Brain microvascular endothelial cell (primary cell): ENCODE measurements around the gene RABGGTA.

Source experiments
- DNase-seq: peaks from one replicate; pipeline ENCODE4 v3.0.0-alpha.2; 2020
- H3K27ac ChIP-seq: fragments of 250-450 bp; sonication (Bioruptor Pico); 2 replicates; pipeline ENCODE4 v1.5.1; 2020; ENCODE audit warnings: mild to moderate bottlenecking, moderate library complexity
- H3K27me3 ChIP-seq: fragments of 250-450 bp; sonication (Bioruptor Pico); replicated peaks from 2 replicates; pipeline ENCODE4 v1.5.1; 2020; ENCODE audit warnings: mild to moderate bottlenecking
- H3K36me3 ChIP-seq: fragments of 250-450 bp; sonication (Bioruptor Pico); replicated peaks from 2 replicates; pipeline ENCODE4 v1.5.1; 2020; ENCODE audit warnings: mild to moderate bottlenecking
- H3K4me3 ChIP-seq: 2 replicates; pipeline ENCODE4 v1.5.1; 2011; ENCODE audit warnings: low read depth, mild to moderate bottlenecking, control low read depth, low read length, moderate library complexity
- in situ Hi-C: cut with HindIII; loops from 2 replicates; pipeline ENCODE4 v1.10.0; 2017; ENCODE audit warnings: low sequenced_read_pairs, low pct_ligation_motif_present
- TF ChIP-seq, protein P1 (sequence below): IDR thresholded peaks from 2 replicates; pipeline ENCODE4 v1.5.1; 2011; ENCODE audit warnings: low read depth, mild to moderate bottlenecking, moderate library complexity, low read length, control low read depth, inconsistent platforms; ENCODE audit errors: missing control alignments

The RABGGTA gene

DNA sequence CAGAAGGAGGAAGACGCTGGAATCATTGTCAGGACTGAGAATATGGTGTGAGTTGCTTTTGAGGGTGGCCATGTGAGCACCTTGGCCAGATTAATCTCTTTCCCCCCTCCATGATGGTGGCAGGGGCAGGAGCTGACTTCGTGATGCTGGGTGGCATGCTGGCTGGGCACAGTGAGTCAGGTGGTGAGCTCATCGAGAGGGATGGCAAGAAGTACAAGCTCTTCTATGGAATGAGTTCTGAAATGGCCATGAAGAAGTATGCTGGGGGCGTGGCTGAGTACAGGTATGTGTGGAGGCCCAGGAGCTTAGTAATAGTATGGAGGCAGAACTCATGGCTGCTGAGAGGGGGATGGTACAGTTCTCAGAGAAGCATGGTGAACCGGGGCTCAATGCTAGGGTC lies 33.3 kb downstream of the RABGGTA start:
- H3K27me3 ChIP-seq: no peaks in the 10 kb centered on the region
- in situ Hi-C loops: no loop called here
- H3K4me3 ChIP-seq: no peak overlapping the region
- TF ChIP-seq, protein P1, sequence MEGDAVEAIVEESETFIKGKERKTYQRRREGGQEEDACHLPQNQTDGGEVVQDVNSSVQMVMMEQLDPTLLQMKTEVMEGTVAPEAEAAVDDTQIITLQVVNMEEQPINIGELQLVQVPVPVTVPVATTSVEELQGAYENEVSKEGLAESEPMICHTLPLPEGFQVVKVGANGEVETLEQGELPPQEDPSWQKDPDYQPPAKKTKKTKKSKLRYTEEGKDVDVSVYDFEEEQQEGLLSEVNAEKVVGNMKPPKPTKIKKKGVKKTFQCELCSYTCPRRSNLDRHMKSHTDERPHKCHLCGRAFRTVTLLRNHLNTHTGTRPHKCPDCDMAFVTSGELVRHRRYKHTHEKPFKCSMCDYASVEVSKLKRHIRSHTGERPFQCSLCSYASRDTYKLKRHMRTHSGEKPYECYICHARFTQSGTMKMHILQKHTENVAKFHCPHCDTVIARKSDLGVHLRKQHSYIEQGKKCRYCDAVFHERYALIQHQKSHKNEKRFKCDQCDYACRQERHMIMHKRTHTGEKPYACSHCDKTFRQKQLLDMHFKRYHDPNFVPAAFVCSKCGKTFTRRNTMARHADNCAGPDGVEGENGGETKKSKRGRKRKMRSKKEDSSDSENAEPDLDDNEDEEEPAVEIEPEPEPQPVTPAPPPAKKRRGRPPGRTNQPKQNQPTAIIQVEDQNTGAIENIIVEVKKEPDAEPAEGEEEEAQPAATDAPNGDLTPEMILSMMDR: no peak
- H3K36me3 ChIP-seq: peaks cover 54% of the 10 kb centered on the region
- no peak overlapping the region for H3K27ac ChIP-seq
- DNase-seq: no peak

DNA sequence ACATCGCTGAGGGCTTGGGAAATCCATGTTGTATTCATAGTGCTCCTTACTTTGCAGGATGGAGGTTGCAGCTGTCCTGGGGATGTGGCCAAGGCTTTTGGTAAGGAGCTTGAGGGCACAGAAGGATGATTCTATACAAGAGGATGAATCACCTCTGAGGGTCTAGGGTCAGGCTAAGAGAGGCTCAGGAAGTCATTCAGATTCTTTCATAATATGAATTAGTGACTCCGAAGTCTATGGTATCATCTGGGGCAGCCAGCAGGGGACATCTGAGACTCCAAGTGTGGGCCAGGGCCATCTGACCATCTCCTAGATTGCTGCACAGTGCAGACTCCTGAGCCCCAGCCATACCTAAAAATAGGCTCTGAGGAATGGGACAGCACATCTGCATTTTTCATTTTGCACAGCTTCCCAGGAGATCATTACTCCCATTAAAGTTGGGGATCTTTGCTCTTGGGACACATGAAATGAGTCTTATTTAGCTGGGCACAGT lies 33.9 kb downstream of the RABGGTA start:
- TF ChIP-seq, protein P1: no peak
- H3K27ac ChIP-seq: no peak overlapping the region
- peaks cover 54% of the 10 kb centered on the region for H3K36me3 ChIP-seq
- no peak for DNase-seq
- H3K27me3 ChIP-seq: no peaks in the 10 kb centered on the region
- in situ Hi-C loops: no loop called here
- no peak overlapping the region for H3K4me3 ChIP-seq

DNA sequence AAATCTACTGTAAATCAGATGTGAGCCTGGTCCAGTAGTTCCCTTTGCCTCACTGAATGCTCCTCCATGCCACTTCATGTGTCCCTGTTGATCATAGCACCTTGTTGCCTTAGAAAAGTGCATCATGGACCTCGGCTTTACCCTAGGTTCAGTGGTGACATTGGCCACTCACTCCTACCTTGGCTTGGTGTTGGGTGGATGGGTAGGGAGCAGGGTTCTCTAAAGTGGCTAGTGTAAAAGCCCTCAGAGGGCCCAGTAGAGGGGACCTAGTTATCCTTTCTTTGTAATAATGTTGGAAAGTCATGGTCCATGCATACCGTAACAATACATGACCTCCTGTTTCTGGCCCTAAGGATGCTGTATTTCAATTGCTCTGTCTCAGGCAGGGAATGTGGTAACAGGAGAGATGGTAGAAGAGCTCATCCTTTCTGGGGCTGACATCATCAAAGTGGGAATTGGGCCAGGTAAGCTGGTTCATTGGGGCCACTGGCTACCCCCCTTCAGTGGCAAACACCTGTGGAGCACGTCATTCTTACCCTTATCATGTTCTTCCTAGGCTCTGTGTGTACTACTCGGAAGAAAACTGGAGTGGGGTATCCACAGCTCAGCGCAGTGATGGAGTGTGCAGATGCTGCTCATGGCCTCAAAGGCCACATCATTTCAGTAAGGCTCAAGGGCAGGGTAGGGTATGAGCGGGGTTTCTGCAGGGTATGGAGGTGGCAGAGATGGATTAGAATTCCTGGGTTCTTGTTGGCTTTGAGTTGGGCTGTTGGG lies 34.5 kb downstream of the RABGGTA start:
- no peak overlapping the region for H3K27ac ChIP-seq
- DNase-seq: no peak
- H3K27me3 ChIP-seq: no peaks in the 10 kb centered on the region
- TF ChIP-seq, protein P1: no peak
- in situ Hi-C loops: no loop called here
- no peak overlapping the region for H3K4me3 ChIP-seq
- peaks cover 54% of the 10 kb centered on the region for H3K36me3 ChIP-seq

GRCh38 chr14:24235804-24236688 lies 35.4 kb downstream of the RABGGTA start:
- no peaks in the 10 kb centered on the region for H3K27me3 ChIP-seq
- in situ Hi-C loops: no loop called here
- DNase-seq: no peak
- no peak overlapping the region for H3K4me3 ChIP-seq
- peaks cover 52% of the 10 kb centered on the region for H3K36me3 ChIP-seq
- no peak overlapping the region for H3K27ac ChIP-seq
- TF ChIP-seq, protein P1: no peak

- no peak for DNase-seq
- Histone ChIP-seq H3K27ac (no peak overlapping the region), H3K27me3 (no peaks in the 10 kb centered on the region), H3K36me3 (peaks cover 38% of the 10 kb centered on the region), H3K4me3 (no peak overlapping the region)
- in situ Hi-C loops: no loop called here
- TF ChIP-seq, protein P1: no peak
Observed at GRCh38 chr14:24234095-24235005, 37.0 kb downstream of the RABGGTA start.
